Fibroblast of lung (primary cell): ENCODE results near the gene HPGDS. TPM values are rescaled to one million over a fixed set of nuclear protein-coding genes. Genes with fewer than 3 reads are reported as not detected.

Experiments used
- DNase-seq, 2 donors: peaks; one replicate each; pipeline versions ENCODE4 v3.0.0 to v3.0.0-alpha.2; 2010; ENCODE audit warnings: low read depth in 2 of 2
- H2AFZ ChIP-seq: 2 replicates; pipeline ENCODE4 v1.5.1; 2012; ENCODE audit warnings: low read length, control low read depth, inconsistent platforms
- H3K27ac ChIP-seq: 2 replicates; pipeline ENCODE4 v1.5.1; 2011; ENCODE audit warnings: low read length, control low read depth; ENCODE audit not compliant: insufficient read depth
- H3K27me3 ChIP-seq: 2 replicates; pipeline ENCODE4 v1.5.1; 2011; ENCODE audit warnings: mild to moderate bottlenecking, low read length; ENCODE audit not compliant: control insufficient read depth, insufficient read depth
- H3K36me3 ChIP-seq: 2 replicates; pipeline ENCODE4 v1.5.1; 2011; ENCODE audit warnings: low read length; ENCODE audit not compliant: control insufficient read depth, insufficient read depth
- H3K4me1 ChIP-seq: 2 replicates; pipeline ENCODE4 v1.5.1; 2011; ENCODE audit warnings: low read length; ENCODE audit not compliant: control insufficient read depth, insufficient read depth; ENCODE audit errors: extremely low read depth
- H3K4me2 ChIP-seq: 2 replicates; pipeline ENCODE4 v1.5.1; 2011; ENCODE audit warnings: low read length, control low read depth; ENCODE audit not compliant: insufficient read depth; ENCODE audit errors: extremely low read depth
- H3K4me3 ChIP-seq, 4 experiments: fragments of 200-600 bp in 1 of 4; sonication (generic) in 1 of 4; replicated peaks in 1 of 4; 2 replicates each; pipeline ENCODE4 v1.5.1; 2011 to 2016; ENCODE audit warnings: low read length in 4 of 4, low read depth in 3 of 4, mild to moderate bottlenecking in 3 of 4, control low read depth in 2 of 4, inconsistent platforms in 1 of 4, mixed read lengths in 1 of 4; ENCODE audit not compliant: insufficient read depth in 1 of 4; ENCODE audit errors: control extremely low read depth in 1 of 4
- H3K79me2 ChIP-seq: 2 replicates; pipeline ENCODE4 v1.5.1; 2012; ENCODE audit warnings: mild to moderate bottlenecking, low read length, inconsistent platforms; ENCODE audit not compliant: control insufficient read depth, insufficient read depth
- H3K9ac ChIP-seq: 2 replicates; pipeline ENCODE4 v1.5.1; 2011; ENCODE audit warnings: mild to moderate bottlenecking, low read length, control low read depth; ENCODE audit not compliant: insufficient read depth
- H3K9me3 ChIP-seq: 2 replicates; pipeline ENCODE4 v1.5.1; 2012; ENCODE audit warnings: low read depth, low read length; ENCODE audit not compliant: control insufficient read depth, insufficient read depth
- H4K20me1 ChIP-seq: 2 replicates; pipeline ENCODE4 v1.5.1; 2011; ENCODE audit warnings: low read length; ENCODE audit not compliant: control insufficient read depth, insufficient read depth; ENCODE audit errors: extremely low read depth
- EZH2 ChIP-seq: IDR thresholded peaks from 2 replicates; pipeline ENCODE4 v1.5.1; 2012; ENCODE audit warnings: low read length, control low read depth, mild to moderate bottlenecking; ENCODE audit errors: missing control alignments
- polyA plus RNA-seq, 2 donors: library from polyadenylated mRNA; depleted of rRNA in 1 of 2; stranded (reverse) in 1 of 2; unstranded in 1 of 2; fragments of >200 nt; gene quantifications; 2 replicates each; pipeline ENCODE4 v1.2.1, GENCODE V29; 2011 to 2012; ENCODE audit warnings: missing spikeins in 1 of 2
- total RNA-seq: library from RNA; depleted of rRNA; stranded (reverse); fragments of >200 nt; gene quantifications from 2 replicates; pipeline ENCODE4 v1.2.1, GENCODE V29; 2014
- TF ChIP-seq, protein P1 (sequence below), 2 donors: IDR thresholded peaks in 1 of 2; conservative IDR thresholded peaks in 1 of 2; 1 replicate in 1 of 2; 2 replicates in 1 of 2; pipeline ENCODE4 v1.5.1; 2011 to 2012; ENCODE audit warnings: low read length in 2 of 2, control low read depth in 1 of 2, inconsistent platforms in 1 of 2, low read depth in 1 of 2, mild to moderate bottlenecking in 1 of 2

HPGDS gene
- total and polyA plus RNA-seq, 2 donors (not counting 1 experiment from before 2014, with no cell fraction given): not detected

DNA sequence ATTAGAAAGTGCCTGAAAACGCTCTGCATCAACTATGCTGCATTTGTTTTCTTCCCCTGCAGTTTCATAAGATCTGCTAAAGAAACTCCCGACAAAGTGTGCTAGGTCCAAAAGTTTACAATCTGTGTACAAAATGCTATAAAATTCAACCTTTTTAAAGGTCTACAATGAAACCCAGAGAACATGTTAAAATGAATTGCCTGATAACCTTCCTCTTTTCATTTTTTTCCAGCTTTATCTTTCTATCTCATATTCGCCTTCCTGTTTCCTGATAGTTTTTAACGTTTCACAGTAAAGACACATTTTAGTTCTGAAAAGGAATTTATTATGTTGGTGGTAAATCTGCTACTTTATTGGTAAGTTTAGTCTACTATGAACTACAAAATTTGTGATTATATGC is 9.5 kb upstream of the HPGDS start:
- H3K4me3 ChIP-seq: no peak overlapping the region
- H3K79me2 ChIP-seq: no peaks in the 10 kb centered on the region
- DNase-seq: no peak
- no peak overlapping the region for H3K9ac ChIP-seq
- TF ChIP-seq EZH2: no peak
- TF ChIP-seq, protein P1, sequence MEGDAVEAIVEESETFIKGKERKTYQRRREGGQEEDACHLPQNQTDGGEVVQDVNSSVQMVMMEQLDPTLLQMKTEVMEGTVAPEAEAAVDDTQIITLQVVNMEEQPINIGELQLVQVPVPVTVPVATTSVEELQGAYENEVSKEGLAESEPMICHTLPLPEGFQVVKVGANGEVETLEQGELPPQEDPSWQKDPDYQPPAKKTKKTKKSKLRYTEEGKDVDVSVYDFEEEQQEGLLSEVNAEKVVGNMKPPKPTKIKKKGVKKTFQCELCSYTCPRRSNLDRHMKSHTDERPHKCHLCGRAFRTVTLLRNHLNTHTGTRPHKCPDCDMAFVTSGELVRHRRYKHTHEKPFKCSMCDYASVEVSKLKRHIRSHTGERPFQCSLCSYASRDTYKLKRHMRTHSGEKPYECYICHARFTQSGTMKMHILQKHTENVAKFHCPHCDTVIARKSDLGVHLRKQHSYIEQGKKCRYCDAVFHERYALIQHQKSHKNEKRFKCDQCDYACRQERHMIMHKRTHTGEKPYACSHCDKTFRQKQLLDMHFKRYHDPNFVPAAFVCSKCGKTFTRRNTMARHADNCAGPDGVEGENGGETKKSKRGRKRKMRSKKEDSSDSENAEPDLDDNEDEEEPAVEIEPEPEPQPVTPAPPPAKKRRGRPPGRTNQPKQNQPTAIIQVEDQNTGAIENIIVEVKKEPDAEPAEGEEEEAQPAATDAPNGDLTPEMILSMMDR (conservative IDR thresholded peaks at IDR 0.05 in 1 of 2, IDR thresholded peaks at IDR 0.05 in 1 of 2; ENCODE audit: low read depth in 1 of 2, low read length in 2 of 2): no peak
- H3K9me3 ChIP-seq: no peaks in the 10 kb centered on the region
- no peaks in the 10 kb centered on the region for H3K36me3 ChIP-seq
- no peaks in the 10 kb centered on the region for H4K20me1 ChIP-seq
- no peaks in the 10 kb centered on the region for H3K4me1 ChIP-seq
- H3K27me3 ChIP-seq: no peaks in the 10 kb centered on the region
- no peak overlapping the region for H2AFZ ChIP-seq
- H3K27ac ChIP-seq: no peak overlapping the region
- no peak overlapping the region for H3K4me2 ChIP-seq

DNA sequence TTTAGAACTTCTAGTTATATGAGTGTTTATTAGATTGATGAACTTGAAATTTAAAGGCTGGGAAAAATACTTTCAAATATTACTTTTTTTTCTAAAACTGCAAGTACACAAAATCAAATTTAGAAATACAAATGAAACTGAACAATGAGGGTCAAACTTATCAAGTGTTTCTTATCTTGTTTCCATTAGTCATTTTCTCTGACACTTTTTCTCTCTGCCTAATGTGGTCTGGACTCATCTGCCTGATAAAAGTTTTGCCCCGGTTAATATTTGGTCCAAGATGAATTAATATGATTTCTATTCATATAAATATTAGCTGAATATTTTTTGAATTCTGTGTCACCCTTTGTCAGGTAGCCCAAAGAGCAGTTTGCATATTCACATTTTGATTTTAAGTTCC is 8.7 kb upstream of the HPGDS start:
- no peak overlapping the region for H3K4me3 ChIP-seq
- no peaks in the 10 kb centered on the region for H4K20me1 ChIP-seq
- TF ChIP-seq, protein P1 (conservative IDR thresholded peaks at IDR 0.05 in 1 of 2, IDR thresholded peaks at IDR 0.05 in 1 of 2; ENCODE audit: low read depth in 1 of 2, low read length in 2 of 2): no peak
- TF ChIP-seq EZH2: no peak
- no peak for DNase-seq
- H3K27me3 ChIP-seq: no peaks in the 10 kb centered on the region
- H3K4me1 ChIP-seq: no peaks in the 10 kb centered on the region
- H3K27ac ChIP-seq: no peak overlapping the region
- no peak overlapping the region for H2AFZ ChIP-seq
- no peaks in the 10 kb centered on the region for H3K79me2 ChIP-seq
- H3K4me2 ChIP-seq: no peak overlapping the region
- H3K9me3 ChIP-seq: no peaks in the 10 kb centered on the region
- H3K36me3 ChIP-seq: no peaks in the 10 kb centered on the region
- no peak overlapping the region for H3K9ac ChIP-seq

DNA sequence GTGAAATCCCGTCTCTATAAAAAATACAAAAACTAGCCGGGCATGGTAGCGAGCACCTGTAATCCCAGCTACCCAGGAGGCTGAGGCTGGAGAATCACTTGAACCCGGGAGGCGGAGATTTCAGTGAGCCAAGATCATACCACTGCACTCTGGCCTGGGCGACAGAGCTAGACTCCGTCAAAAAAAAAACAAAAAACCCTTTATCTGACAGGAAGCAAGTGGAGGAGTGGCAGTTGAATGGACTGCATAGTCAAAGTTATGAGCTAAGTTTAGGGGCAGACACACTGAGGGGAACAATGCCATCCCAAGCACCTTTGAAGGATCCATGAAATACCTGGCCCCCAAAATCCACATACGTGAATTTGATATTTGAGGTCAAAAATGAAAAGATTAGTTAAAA is 7.5 kb upstream of the HPGDS start:
- no peak for DNase-seq
- H3K79me2 ChIP-seq: no peaks in the 10 kb centered on the region
- no peak overlapping the region for H3K27ac ChIP-seq
- H3K9me3 ChIP-seq: no peaks in the 10 kb centered on the region
- H4K20me1 ChIP-seq: no peaks in the 10 kb centered on the region
- no peaks in the 10 kb centered on the region for H3K36me3 ChIP-seq
- H2AFZ ChIP-seq: no peak overlapping the region
- no peak overlapping the region for H3K4me3 ChIP-seq
- H3K9ac ChIP-seq: no peak overlapping the region
- H3K4me1 ChIP-seq: no peaks in the 10 kb centered on the region
- H3K27me3 ChIP-seq: no peaks in the 10 kb centered on the region
- H3K4me2 ChIP-seq: no peak overlapping the region
- no peak for TF ChIP-seq EZH2
- TF ChIP-seq, protein P1 (conservative IDR thresholded peaks at IDR 0.05 in 1 of 2, IDR thresholded peaks at IDR 0.05 in 1 of 2; ENCODE audit: low read depth in 1 of 2, low read length in 2 of 2): no peak
